Prostate gland (tissue), 2 donors: ENCODE measurements around the gene GUCY2F. TPM values are rescaled to one million over a fixed set of nuclear protein-coding genes. Genes with fewer than 3 reads are reported as not detected.

Experiments
- DNase-seq: peaks from one replicate; pipeline ENCODE4 v3.0.0-alpha.2; 2019; ENCODE audit warnings: low spot score
- H3K27ac ChIP-seq, 2 donors: fragments of 200-600 bp; sonication (generic); 2 replicates each; pipeline ENCODE4 v1.5.1; 2017 to 2019
- H3K27me3 ChIP-seq: fragments of 200-600 bp; sonication (generic); replicated peaks from 2 replicates; pipeline ENCODE4 v1.5.1; 2019; ENCODE audit not compliant: insufficient read depth
- H3K36me3 ChIP-seq, 2 donors: fragments of 200-600 bp; sonication (generic); 1 replicate in 1 of 2; 2 replicates in 1 of 2; pipeline versions ENCODE4 v1.5.1 to v1.8.1; 2017 to 2019
- H3K4me1 ChIP-seq: fragments of 200-600 bp; sonication (generic); replicated peaks from 2 replicates; pipeline ENCODE4 v1.5.1; 2019
- H3K4me3 ChIP-seq, 2 donors: fragments of 200-600 bp; sonication (generic); 2 replicates each; pipeline ENCODE4 v1.5.1; 2017 to 2019
- H3K9me3 ChIP-seq: fragments of 200-600 bp; sonication (generic); 2 replicates; pipeline ENCODE4 v1.5.1; 2017
- POLR2A ChIP-seq: fragments of 450-650 bp; IDR thresholded peaks from one replicate; pipeline ENCODE4 v1.6.1; 2016; ENCODE audit warnings: antibody characterized with exemption, mild to moderate bottlenecking
- POLR2AphosphoS5 ChIP-seq: sonication (generic); formaldehyde crosslinking; IDR thresholded peaks from one replicate; pipeline ENCODE4 v1.6.1; 2017; ENCODE audit warnings: antibody characterized with exemption
- WGBS: methylation state at CpG from one replicate; pipeline ENCODE4 v1.1.5; 2018; 5-methylcytosine and 5-hydroxymethylcytosine counted together
- intact Hi-C: fragments of 100-400 bp; cut with DNase I; formaldehyde crosslinking; loops from one replicate; pipeline ENCODE4 v1.14.2; 2022
- total RNA-seq, 2 donors: library from RNA; depleted of rRNA; stranded (reverse); fragments of >200 nt; gene quantifications; one replicate each; pipeline ENCODE4 v1.1.0, GENCODE V29; 2016
- TF ChIP-seq, protein P1 (sequence below), 4 experiments: fragments of 200-600 bp in 2 of 4; fragments of 450-650 bp in 2 of 4; sonication (generic) in 2 of 4; IDR thresholded peaks; 1 replicate in 3 of 4; 2 replicates in 1 of 4; pipeline ENCODE4 v1.5.1; 2016 to 2019; ENCODE audit warnings: antibody characterized with exemption in 4 of 4, mild to moderate bottlenecking in 2 of 4, moderate library complexity in 2 of 4

GUCY2F gene
- total RNA-seq, 2 donors from 2014 or later = not detected

DNA sequence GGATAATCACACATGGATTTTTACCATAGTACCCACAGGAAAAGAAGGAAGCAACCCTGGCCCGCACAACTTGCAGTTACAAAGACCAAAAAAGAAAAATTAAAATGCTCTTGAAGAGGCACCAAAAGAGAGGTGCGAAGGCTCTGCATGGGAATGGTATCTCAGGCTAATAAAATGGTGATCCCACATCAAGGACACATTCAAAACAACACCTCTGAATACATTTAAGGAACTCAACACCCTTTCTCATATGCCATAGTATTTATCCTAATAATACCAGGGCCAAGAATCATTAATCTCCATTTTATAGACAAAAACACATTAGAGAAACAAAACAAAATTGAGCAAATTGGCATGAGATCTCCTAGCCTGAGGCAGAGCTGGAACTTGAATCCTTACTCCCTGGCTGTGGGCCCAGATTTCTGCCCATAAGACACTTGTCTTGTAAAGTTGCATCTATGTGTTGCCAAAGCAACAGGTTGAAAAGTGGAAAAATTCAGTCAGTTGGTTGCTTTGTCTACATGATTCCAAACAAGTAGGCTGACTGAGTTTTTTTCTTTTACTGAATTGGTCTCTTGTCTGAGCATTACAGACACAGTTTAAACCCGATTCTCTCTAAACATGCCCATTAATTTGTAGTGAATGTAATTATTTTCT lies 33.5 kb downstream of the GUCY2F start:
- Histone ChIP-seq H3K27me3 (no peaks in the 10 kb centered on the region), H3K36me3 (no peaks in the 10 kb centered on the region), H3K9me3 (no peaks in the 10 kb centered on the region), H3K27ac (no peak overlapping the region), H3K4me3 (no peak overlapping the region), H3K4me1 (no peaks in the 10 kb centered on the region)
- WGBS = 31% methylated on average over 3 of the region's 3 CpGs
- TF ChIP-seq, protein P1, sequence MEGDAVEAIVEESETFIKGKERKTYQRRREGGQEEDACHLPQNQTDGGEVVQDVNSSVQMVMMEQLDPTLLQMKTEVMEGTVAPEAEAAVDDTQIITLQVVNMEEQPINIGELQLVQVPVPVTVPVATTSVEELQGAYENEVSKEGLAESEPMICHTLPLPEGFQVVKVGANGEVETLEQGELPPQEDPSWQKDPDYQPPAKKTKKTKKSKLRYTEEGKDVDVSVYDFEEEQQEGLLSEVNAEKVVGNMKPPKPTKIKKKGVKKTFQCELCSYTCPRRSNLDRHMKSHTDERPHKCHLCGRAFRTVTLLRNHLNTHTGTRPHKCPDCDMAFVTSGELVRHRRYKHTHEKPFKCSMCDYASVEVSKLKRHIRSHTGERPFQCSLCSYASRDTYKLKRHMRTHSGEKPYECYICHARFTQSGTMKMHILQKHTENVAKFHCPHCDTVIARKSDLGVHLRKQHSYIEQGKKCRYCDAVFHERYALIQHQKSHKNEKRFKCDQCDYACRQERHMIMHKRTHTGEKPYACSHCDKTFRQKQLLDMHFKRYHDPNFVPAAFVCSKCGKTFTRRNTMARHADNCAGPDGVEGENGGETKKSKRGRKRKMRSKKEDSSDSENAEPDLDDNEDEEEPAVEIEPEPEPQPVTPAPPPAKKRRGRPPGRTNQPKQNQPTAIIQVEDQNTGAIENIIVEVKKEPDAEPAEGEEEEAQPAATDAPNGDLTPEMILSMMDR (IDR thresholded peaks at IDR 0.05) = no peak
- no peak for TF ChIP-seq POLR2A
- no peak for TF ChIP-seq POLR2AphosphoS5
- no peak for DNase-seq
- intact Hi-C loops = no loop called here

DNA sequence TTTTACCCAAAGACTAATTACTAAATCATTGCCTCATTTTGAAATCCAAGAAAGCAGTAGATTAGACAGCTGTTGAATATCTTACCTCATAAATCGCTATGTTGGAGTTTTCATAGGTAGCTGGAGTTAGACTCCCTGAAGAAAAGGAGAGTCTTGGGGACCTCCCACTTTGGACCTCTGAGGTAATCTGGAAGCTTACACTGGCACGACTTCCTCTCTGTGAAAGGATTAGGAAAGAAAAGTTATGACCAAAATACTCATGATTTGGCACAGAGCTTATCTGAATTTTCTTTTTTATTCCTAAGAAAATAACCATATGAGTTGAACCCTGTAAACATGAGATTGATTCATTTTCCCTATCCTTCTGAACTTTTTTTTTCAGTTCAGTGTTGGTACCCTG lies 40.6 kb downstream of the GUCY2F start:
- TF ChIP-seq, protein P1 (IDR thresholded peaks at IDR 0.05) = no peak
- TF ChIP-seq POLR2AphosphoS5 = no peak
- TF ChIP-seq POLR2A = no peak
- 46% methylated on average over 2 of the region's 2 CpGs for WGBS

DNA sequence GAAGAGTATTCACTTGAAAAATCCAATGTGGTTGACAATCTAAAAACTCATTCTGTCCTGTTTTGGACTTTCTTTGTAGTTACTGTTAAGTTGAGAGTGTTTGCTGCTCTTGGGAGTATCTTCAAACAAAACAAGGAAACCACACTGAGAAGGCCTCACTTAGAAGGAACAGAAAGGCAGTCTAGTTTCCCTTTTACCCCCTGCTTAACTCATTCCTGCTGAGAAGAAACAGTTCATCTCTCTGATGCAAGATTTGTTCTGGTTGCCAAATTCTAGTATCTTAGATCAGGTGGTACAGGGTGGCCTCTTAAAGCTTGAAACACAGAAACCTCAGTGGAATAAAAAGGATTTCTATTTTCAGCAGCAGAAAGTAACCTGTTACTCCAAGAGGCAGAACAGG lies 41.4 kb downstream of the GUCY2F start:
- intact Hi-C loops = no loop called here
- DNase-seq = no peak
- H3K27me3 ChIP-seq = no peaks in the 10 kb centered on the region
- H3K9me3 ChIP-seq = no peaks in the 10 kb centered on the region
- TF ChIP-seq, protein P1 (IDR thresholded peaks at IDR 0.05) = no peak
- TF ChIP-seq POLR2AphosphoS5 (no peak), POLR2A (no peak)
- no peaks in the 10 kb centered on the region for H3K36me3 ChIP-seq
- no peak overlapping the region for H3K4me3 ChIP-seq
- H3K4me1 ChIP-seq = no peaks in the 10 kb centered on the region
- no peak overlapping the region for H3K27ac ChIP-seq

More for the DNA sequence above, 40.6 kb downstream of the GUCY2F start:
- no peak overlapping the region for H3K27ac ChIP-seq
- no peaks in the 10 kb centered on the region for H3K36me3 ChIP-seq
- intact Hi-C loops = no loop called here
- DNase-seq = no peak
- no peaks in the 10 kb centered on the region for H3K9me3 ChIP-seq
- no peak overlapping the region for H3K4me3 ChIP-seq
- H3K27me3 ChIP-seq = no peaks in the 10 kb centered on the region
- H3K4me1 ChIP-seq = no peaks in the 10 kb centered on the region

DNA sequence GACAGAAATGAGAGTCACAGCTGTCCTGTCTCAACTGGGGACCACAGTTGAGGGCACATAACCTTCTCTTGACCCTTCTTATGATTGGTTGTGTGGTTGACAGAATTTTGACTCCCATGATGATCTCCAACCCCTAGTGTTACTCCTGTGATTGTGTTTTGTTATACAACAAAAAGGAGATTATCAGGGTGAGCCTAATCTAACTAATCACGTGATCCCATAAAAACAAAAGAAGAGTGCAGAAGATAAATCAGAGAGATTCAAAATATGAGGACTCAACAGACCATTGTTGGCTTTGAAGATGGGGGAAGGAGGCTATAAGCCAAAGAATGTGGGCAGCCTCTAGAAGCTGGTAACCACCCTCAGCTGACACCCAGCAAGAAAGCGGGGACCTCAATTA lies 72.7 kb downstream of the GUCY2F start:
- no peaks in the 10 kb centered on the region for H3K27me3 ChIP-seq
- intact Hi-C loops = no loop called here
- no peaks in the 10 kb centered on the region for H3K36me3 ChIP-seq
- TF ChIP-seq POLR2AphosphoS5 = no peak
- TF ChIP-seq, protein P1 (IDR thresholded peaks at IDR 0.05) = no peak
- no peak for TF ChIP-seq POLR2A
- no peak overlapping the region for H3K4me3 ChIP-seq
- H3K27ac ChIP-seq = no peak overlapping the region
- H3K9me3 ChIP-seq = no peaks in the 10 kb centered on the region
- H3K4me1 ChIP-seq = no peaks in the 10 kb centered on the region
- 93% methylated on average over 2 of the region's 2 CpGs for WGBS
- DNase-seq = no peak

DNA sequence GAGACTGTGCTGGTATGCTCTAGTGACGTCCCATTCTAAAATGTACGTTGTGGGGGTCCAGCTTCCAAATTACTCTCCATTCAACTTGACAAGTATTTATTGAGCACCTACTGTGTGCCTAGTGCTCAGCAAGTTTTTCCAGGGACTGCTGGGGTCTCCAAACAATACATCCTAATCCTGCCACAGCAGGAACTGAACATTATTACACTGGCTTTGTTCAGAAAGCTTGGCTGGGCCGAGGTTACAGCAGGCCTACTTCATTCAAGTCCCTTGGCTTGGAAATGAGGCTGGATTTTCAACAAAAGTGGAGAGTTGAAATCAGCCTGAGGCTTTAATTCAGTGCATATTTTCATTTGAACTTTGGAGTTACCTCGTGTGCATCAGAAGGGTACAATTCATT lies 78.0 kb downstream of the GUCY2F start:
- no peak overlapping the region for H3K27ac ChIP-seq
- no peaks in the 10 kb centered on the region for H3K9me3 ChIP-seq
- H3K27me3 ChIP-seq = no peaks in the 10 kb centered on the region
- TF ChIP-seq, protein P1 (IDR thresholded peaks at IDR 0.05) = no peak
- no peak for TF ChIP-seq POLR2A
- no peak for TF ChIP-seq POLR2AphosphoS5
- no peaks in the 10 kb centered on the region for H3K4me1 ChIP-seq
- no peak for DNase-seq
- 49% methylated on average over 4 of the region's 4 CpGs for WGBS
- no peak overlapping the region for H3K4me3 ChIP-seq
- intact Hi-C loops = no loop called here
- no peaks in the 10 kb centered on the region for H3K36me3 ChIP-seq
